Measurements from ENCODE around the gene STYK1. TPM values are rescaled to one million over a fixed set of nuclear protein-coding genes. Genes with fewer than 3 reads are reported as not detected.
"Not testable (repeated sequence)": the region's sequence is repeated elsewhere in the genome, so short reads cannot be mapped to it uniquely, and the experiment has no call there.

Gene STYK1
- total RNA-seq, 1 donor from 2014 or later: 0.15 TPM

DNA sequence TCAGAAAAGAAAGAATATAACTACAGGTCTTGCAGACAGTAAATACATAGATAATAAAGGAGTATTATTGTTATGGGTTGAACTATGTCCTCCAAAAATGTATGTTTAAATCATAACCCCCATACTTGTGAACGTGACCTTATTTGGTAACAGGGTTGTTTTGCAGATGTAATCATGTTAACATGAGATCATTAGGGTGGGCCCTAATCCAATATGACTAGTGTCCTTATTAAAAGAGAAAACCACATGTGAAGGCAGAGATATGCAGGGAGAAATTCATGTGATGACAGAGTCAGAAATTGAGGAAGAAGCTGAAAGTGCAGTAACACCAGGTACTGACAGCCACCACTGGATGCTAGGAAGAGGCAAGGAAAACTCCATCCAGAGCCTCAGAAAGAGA lies 89.4 kb downstream of the STYK1 start:
- Mint-ChIP-seq H3K4me1 (no peaks in the 10 kb centered on the region), H3K9me3 (peaks cover 4% of the 10 kb centered on the region), H3K27ac (no peak overlapping the region), H3K4me3 (no peak overlapping the region), H3K27me3 (ENCODE audit: insufficient read depth, low read depth) (no peaks in the 10 kb centered on the region), H3K36me3 (peaks cover 16% of the 10 kb centered on the region)
- no peaks in the 10 kb centered on the region for H3F3A ChIP-seq (ENCODE audit: low read depth)
- H3K36me3 ChIP-seq: peaks cover 3% of the 10 kb centered on the region
- H3K4me1 ChIP-seq: no peaks in the 10 kb centered on the region
- no peaks in the 10 kb centered on the region for H3K79me2 ChIP-seq (ENCODE audit: low read depth)
- H2AFZ ChIP-seq (replicated peaks): no peak overlapping the region
- TF ChIP-seq, protein P1, sequence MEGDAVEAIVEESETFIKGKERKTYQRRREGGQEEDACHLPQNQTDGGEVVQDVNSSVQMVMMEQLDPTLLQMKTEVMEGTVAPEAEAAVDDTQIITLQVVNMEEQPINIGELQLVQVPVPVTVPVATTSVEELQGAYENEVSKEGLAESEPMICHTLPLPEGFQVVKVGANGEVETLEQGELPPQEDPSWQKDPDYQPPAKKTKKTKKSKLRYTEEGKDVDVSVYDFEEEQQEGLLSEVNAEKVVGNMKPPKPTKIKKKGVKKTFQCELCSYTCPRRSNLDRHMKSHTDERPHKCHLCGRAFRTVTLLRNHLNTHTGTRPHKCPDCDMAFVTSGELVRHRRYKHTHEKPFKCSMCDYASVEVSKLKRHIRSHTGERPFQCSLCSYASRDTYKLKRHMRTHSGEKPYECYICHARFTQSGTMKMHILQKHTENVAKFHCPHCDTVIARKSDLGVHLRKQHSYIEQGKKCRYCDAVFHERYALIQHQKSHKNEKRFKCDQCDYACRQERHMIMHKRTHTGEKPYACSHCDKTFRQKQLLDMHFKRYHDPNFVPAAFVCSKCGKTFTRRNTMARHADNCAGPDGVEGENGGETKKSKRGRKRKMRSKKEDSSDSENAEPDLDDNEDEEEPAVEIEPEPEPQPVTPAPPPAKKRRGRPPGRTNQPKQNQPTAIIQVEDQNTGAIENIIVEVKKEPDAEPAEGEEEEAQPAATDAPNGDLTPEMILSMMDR (IDR thresholded peaks at IDR 0.05): no peak
- TF ChIP-seq EZH2phosphoT487 (IDR thresholded peaks at IDR 0.05) (no peak), EZH2 (IDR thresholded peaks at IDR 0.05) (no peak)
- H3K9ac ChIP-seq: no peak overlapping the region
- no peaks in the 10 kb centered on the region for H4K20me1 ChIP-seq (ENCODE audit: low read depth)
- DNase-seq (ENCODE audit: low spot score): no peak
- no peak overlapping the region for H3K4me3 ChIP-seq
- no peaks in the 10 kb centered on the region for H3K27me3 ChIP-seq
- H3K27ac ChIP-seq: no peak overlapping the region
- H3K4me2 ChIP-seq: no peak overlapping the region
- H3K9me3 ChIP-seq (ENCODE audit: low read depth): no peaks in the 10 kb centered on the region

- DNase-seq (ENCODE audit: low spot score): no peak
- Mint-ChIP-seq H3K27ac (no peak overlapping the region), H3K4me3 (no peak overlapping the region), H3K27me3 (ENCODE audit: insufficient read depth, low read depth) (no peaks in the 10 kb centered on the region), H3K9me3 (peaks cover 4% of the 10 kb centered on the region), H3K4me1 (no peaks in the 10 kb centered on the region), H3K36me3 (peaks cover 16% of the 10 kb centered on the region)
- Histone ChIP-seq H3K27me3 (no peaks in the 10 kb centered on the region), H4K20me1 (ENCODE audit: low read depth) (no peaks in the 10 kb centered on the region), H3K4me3 (no peak overlapping the region), H3K79me2 (ENCODE audit: low read depth) (no peaks in the 10 kb centered on the region), H2AFZ (replicated peaks) (no peak overlapping the region), H3F3A (ENCODE audit: low read depth) (no peaks in the 10 kb centered on the region), H3K4me2 (no peak overlapping the region), H3K9ac (no peak overlapping the region), H3K36me3 (no peaks in the 10 kb centered on the region), H3K9me3 (ENCODE audit: low read depth) (no peaks in the 10 kb centered on the region), H3K27ac (no peak overlapping the region), H3K4me1 (no peaks in the 10 kb centered on the region)
- TF ChIP-seq, protein P1 (IDR thresholded peaks at IDR 0.05): no peak
- TF ChIP-seq EZH2 (IDR thresholded peaks at IDR 0.05) (no peak), EZH2phosphoT487 (IDR thresholded peaks at IDR 0.05) (no peak)
These were observed 91.1 kb downstream of the STYK1 start for GRCh38 chr12:10582704-10583103.

DNA sequence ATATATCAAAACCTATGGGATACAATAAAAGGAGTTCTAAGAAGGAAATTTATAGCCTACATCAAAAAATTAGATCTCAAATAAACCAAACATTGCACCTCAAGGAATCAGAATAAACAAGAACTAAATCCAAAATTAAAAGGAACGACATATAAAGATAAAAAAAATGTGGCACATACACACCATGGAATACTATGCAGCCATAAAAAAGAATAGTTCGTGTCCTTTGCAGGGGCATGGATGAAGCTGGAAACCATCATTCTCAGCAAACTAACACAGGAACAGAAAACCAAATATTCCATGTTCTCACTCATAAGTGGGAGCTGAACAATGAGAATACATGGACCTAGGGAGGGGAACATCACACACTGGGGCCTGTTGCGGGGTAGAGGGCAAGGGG lies 91.7 kb downstream of the STYK1 start:
- not testable (repeated sequence) for H3K27ac ChIP-seq; H3K9ac ChIP-seq; H3K4me3 Mint-ChIP-seq; H3K4me1 ChIP-seq; H3K27me3 Mint-ChIP-seq (ENCODE audit: insufficient read depth, low read depth); H3K27ac Mint-ChIP-seq; H3K9me3 ChIP-seq (ENCODE audit: low read depth); H3K36me3 ChIP-seq; H4K20me1 ChIP-seq (ENCODE audit: low read depth); H3K79me2 ChIP-seq (ENCODE audit: low read depth); H3K4me2 ChIP-seq; H3K9me3 Mint-ChIP-seq; H3F3A ChIP-seq (ENCODE audit: low read depth); DNase-seq (ENCODE audit: low spot score); H3K4me1 Mint-ChIP-seq; H3K4me3 ChIP-seq; H3K27me3 ChIP-seq; H2AFZ ChIP-seq (replicated peaks)
- H3K36me3 Mint-ChIP-seq: peaks cover 16% of the 10 kb centered on the region

GRCh38 chr12:10574307-10574706 lies 99.5 kb downstream of the STYK1 start:
- Mint-ChIP-seq H3K27ac (no peak overlapping the region), H3K27me3 (ENCODE audit: insufficient read depth, low read depth) (peaks cover 4% of the 10 kb centered on the region), H3K4me1 (peaks cover 16% of the 10 kb centered on the region), H3K9me3 (peaks cover 8% of the 10 kb centered on the region), H3K4me3 (no peak overlapping the region), H3K36me3 (no peaks in the 10 kb centered on the region)
- no peaks in the 10 kb centered on the region for H4K20me1 ChIP-seq (ENCODE audit: low read depth)
- no peaks in the 10 kb centered on the region for H3K36me3 ChIP-seq
- TF ChIP-seq EZH2phosphoT487 (IDR thresholded peaks at IDR 0.05) (no peak), EZH2 (IDR thresholded peaks at IDR 0.05) (no peak)
- TF ChIP-seq, protein P1 (IDR thresholded peaks at IDR 0.05): no peak
- H3F3A ChIP-seq (ENCODE audit: low read depth): no peaks in the 10 kb centered on the region
- H3K4me3 ChIP-seq: no peak overlapping the region
- H3K4me2 ChIP-seq: no peak overlapping the region
- DNase-seq (ENCODE audit: low spot score): no peak
- no peaks in the 10 kb centered on the region for H3K4me1 ChIP-seq
- no peaks in the 10 kb centered on the region for H3K79me2 ChIP-seq (ENCODE audit: low read depth)
- H3K27ac ChIP-seq: no peak overlapping the region
- no peak overlapping the region for H2AFZ ChIP-seq (replicated peaks)
- H3K9me3 ChIP-seq (ENCODE audit: low read depth): no peaks in the 10 kb centered on the region
- H3K27me3 ChIP-seq: no peaks in the 10 kb centered on the region
- no peak overlapping the region for H3K9ac ChIP-seq

DNA sequence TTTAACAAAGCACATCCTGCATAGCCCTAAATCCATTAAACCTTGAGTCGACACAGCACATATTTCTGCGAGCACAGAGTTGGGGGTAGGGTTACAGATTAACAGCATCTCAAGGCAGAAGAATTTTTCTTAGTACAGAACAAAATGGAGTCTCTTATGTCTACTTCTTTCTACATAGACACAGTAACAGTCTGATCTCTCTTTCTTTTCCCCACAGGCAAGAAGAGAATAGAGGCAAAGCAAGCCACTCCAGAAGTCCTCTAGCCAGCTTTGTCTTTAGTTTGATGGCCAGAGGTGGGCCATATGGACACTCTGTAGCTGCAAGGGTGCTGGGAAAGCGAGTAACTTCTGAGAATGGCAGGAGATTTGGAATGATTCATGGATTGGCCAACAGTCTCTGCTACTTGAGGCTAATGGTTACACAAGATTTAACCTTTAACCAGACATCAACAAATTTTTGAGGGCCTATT lies 101.8 kb downstream of the STYK1 start:
- not testable (repeated sequence) for H3K27me3 ChIP-seq; H3K27me3 Mint-ChIP-seq (ENCODE audit: insufficient read depth, low read depth); H3K4me1 ChIP-seq; H3K36me3 Mint-ChIP-seq; H3K4me3 ChIP-seq; H3K79me2 ChIP-seq (ENCODE audit: low read depth); H3F3A ChIP-seq (ENCODE audit: low read depth); H3K9me3 ChIP-seq (ENCODE audit: low read depth); H3K36me3 ChIP-seq; DNase-seq (ENCODE audit: low spot score); H4K20me1 ChIP-seq (ENCODE audit: low read depth); H3K27ac Mint-ChIP-seq; H3K4me3 Mint-ChIP-seq; H3K27ac ChIP-seq; H3K9me3 Mint-ChIP-seq; H3K9ac ChIP-seq; H2AFZ ChIP-seq (replicated peaks); H3K4me2 ChIP-seq
- peaks cover 16% of the 10 kb centered on the region for H3K4me1 Mint-ChIP-seq
